GM10847 (cell line): Measurements from ENCODE around the gene CD300LD.

ENCODE experiments used
- POLR2A ChIP-seq: IDR thresholded peaks from 2 replicates; pipeline ENCODE4 v1.6.1; 2011; ENCODE audit not compliant: insufficient read length; ENCODE audit errors: extremely low read depth

The CD300LD gene

GRCh38 chr17:74592087-74592990 is at the start of gene CD300LD:
Gene CD300LD (minus strand): TSS chr17:74592283. CDS start chr17:74592202, 81 bp downstream.
- TF ChIP-seq POLR2A = no peak

- TF ChIP-seq POLR2A = no peak
These were observed 49.3 kb upstream of the CD300LD start for GRCh38 chr17:74641224-74641957.

GRCh38 chr17:74639704-74640151 is 47.6 kb upstream of the CD300LD start:
- TF ChIP-seq POLR2A = no peak

GRCh38 chr17:74637926-74638325 is 45.8 kb upstream of the CD300LD start:
- no peak for TF ChIP-seq POLR2A

- TF ChIP-seq POLR2A = no peak
These were observed 45.2 kb upstream of the CD300LD start for GRCh38 chr17:74637265-74637664.

GRCh38 chr17:74635418-74635817 is 43.3 kb upstream of the CD300LD start:
- no peak for TF ChIP-seq POLR2A

- TF ChIP-seq POLR2A = no peak
These were observed 41.2 kb upstream of the CD300LD start for GRCh38 chr17:74633326-74633725.

GRCh38 chr17:74632617-74633016 is 40.5 kb upstream of the CD300LD start:
- TF ChIP-seq POLR2A = no peak

- TF ChIP-seq POLR2A = no peak
These were observed 39.7 kb upstream of the CD300LD start for GRCh38 chr17:74631468-74632450.

- TF ChIP-seq POLR2A = no peak
These were observed 33.6 kb upstream of the CD300LD start for GRCh38 chr17:74625661-74626060.

GRCh38 chr17:74624131-74624530 is 32.0 kb upstream of the CD300LD start:
- TF ChIP-seq POLR2A = no peak

- no peak for TF ChIP-seq POLR2A
These were observed 31.6 kb upstream of the CD300LD start, which contains the start of gene CD300E for GRCh38 chr17:74623693-74624093. Gene CD300E (minus strand): TSS chr17:74623738. CDS start chr17:74623621, 117 bp downstream.

GRCh38 chr17:74619077-74619673 is 27.1 kb upstream of the CD300LD start:
- no peak for TF ChIP-seq POLR2A

GRCh38 chr17:74618451-74618850 is 26.4 kb upstream of the CD300LD start:
- TF ChIP-seq POLR2A = no peak

GRCh38 chr17:74616696-74617095 is 24.6 kb upstream of the CD300LD start:
- TF ChIP-seq POLR2A = no peak

GRCh38 chr17:74612046-74612445 is 20.0 kb upstream of the CD300LD start:
- no peak for TF ChIP-seq POLR2A
